NOMO-1 treated with dmso at 0.1 percent for 144 hours (cell line): ENCODE data around the gene MEFV.
"Not testable (repeated sequence)": the region's sequence is repeated elsewhere in the genome, so short reads cannot be mapped to it uniquely, and the experiment has no call there.

Experiments used
- DNase-seq: peaks from one replicate; lab custom pipeline; 2025; ENCODE audit not compliant: unreplicated experiment; lab: John Stamatoyannopoulos, UW

The MEFV gene

GRCh38 chr16:3220839-3221238 lies 35.6 kb downstream of the MEFV start:
- no peak for DNase-seq

GRCh38 chr16:3216263-3216640 lies 40.2 kb downstream of the MEFV start:
- DNase-seq, result no peak

- no peak for DNase-seq
Measured at GRCh38 chr16:3215601-3216262, 40.7 kb downstream of the MEFV start.

GRCh38 chr16:3214904-3215600 lies 41.4 kb downstream of the MEFV start:
- no peak for DNase-seq

GRCh38 chr16:3212567-3212966 lies 43.9 kb downstream of the MEFV start:
- no peak for DNase-seq

- no peak for DNase-seq
Measured at GRCh38 chr16:3212006-3212405, 44.4 kb downstream of the MEFV start.

GRCh38 chr16:3207086-3207953 lies 49.1 kb downstream of the MEFV start:
- no peak for DNase-seq

- DNase-seq, result not testable (repeated sequence)
Measured at GRCh38 chr16:3205939-3206338, 50.5 kb downstream of the MEFV start.

- no peak for DNase-seq
Measured at GRCh38 chr16:3202903-3203539, 53.4 kb downstream of the MEFV start.

- DNase-seq, result no peak
Measured at GRCh38 chr16:3198334-3199072, 57.9 kb downstream of the MEFV start.

GRCh38 chr16:3197694-3198333 lies 58.6 kb downstream of the MEFV start:
- not testable (repeated sequence) for DNase-seq

- no peak for DNase-seq
Measured at GRCh38 chr16:3195975-3196374, 60.5 kb downstream of the MEFV start.

- DNase-seq, result no peak
Measured at GRCh38 chr16:3194792-3195191, 61.6 kb downstream of the MEFV start.

- no peak for DNase-seq
Measured at GRCh38 chr16:3193221-3194212, 62.9 kb downstream of the MEFV start.

GRCh38 chr16:3192476-3193019 lies 63.9 kb downstream of the MEFV start:
- no peak for DNase-seq
